ENCODE measurements around the gene SPTBN5.
A peak's percentile ranks its signal among the peaks of the same experiment; 100 is the strongest.

SPTBN5 gene

DNA sequence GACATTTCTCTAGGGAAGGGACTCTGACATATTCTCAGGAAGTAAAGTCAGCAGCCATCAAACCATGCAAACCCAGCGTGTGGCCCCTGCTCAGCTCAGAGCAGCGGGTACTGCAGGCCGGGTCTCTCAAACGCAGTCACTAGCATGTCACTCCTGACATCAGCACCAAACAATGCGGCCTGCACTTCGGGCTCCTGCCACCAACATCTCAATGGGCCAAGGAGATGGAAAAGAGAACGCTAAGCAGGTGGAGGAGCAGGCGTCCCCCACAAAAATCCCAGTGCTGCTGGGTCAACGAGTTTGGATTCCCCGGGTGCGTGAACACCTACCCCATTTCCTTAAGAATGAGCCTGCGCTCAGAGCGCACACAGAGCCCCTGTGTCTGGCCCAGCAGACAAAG lies 9.9 kb upstream of the SPTBN5 start:
- DNase-seq (ENCODE audit: low spot score) = no peak

DNA sequence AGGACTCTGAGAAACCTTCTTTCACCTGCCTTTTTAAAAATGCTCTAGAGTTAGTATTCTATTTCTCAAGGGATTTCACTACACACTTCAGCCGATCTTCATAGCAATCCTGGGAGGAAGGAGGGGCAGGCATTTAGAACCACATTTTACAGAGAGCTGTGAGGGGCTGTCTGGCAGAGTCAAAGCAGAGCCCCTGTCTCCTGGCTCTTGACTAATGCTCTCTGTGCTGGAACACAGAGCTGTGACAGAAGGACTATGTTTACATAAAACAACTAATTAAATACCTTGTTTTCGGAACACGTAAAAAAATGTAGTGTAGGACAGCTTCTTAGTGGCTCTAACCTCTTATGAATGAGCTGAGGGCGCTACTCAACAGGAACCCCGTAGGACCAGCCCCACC lies 7.6 kb upstream of the SPTBN5 start:
- no peak for DNase-seq (ENCODE audit: low spot score)

DNA sequence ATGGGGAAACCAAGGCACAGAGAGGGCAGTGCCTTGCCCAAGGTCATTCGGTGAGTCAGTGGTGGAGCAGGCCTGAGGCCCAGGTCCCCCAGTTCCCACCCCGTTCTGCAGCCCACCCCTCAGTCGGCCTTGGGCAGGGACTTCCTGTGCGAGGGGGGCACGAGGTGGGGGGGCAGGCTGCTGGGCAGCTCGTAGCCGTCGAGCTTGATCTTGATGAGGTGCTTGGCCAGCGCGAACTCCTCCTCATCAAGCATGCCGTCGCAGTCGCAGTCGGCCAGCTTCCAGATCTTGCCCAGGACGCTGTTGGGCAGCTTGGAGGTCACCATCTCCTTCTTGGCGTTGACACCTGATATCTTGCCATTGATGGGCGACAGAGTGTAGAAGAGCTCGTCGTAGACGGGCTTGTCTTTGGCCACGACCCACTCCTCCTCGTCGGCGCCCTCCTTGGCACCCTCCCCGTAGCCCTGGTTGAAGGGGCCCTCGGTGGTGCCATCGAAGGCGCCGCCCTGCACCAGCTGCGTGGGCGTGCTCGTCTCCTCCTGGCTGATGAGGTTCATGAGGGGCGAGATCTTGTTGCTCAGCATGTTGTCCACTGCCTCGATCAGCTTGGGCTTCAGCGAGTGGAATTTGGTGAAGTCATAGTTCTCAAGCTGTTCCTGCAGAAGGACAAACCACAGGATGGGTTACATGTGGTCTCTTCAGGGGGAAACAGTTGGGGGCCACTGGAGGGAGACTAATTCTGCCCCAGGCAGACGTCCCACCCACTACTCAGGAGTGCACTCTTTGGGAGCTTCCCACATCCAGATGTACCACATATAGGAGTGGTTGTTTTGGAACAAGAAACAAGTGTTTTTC lies 6.9 kb upstream of the SPTBN5 start:
- no peak for DNase-seq (ENCODE audit: low spot score)

DNA sequence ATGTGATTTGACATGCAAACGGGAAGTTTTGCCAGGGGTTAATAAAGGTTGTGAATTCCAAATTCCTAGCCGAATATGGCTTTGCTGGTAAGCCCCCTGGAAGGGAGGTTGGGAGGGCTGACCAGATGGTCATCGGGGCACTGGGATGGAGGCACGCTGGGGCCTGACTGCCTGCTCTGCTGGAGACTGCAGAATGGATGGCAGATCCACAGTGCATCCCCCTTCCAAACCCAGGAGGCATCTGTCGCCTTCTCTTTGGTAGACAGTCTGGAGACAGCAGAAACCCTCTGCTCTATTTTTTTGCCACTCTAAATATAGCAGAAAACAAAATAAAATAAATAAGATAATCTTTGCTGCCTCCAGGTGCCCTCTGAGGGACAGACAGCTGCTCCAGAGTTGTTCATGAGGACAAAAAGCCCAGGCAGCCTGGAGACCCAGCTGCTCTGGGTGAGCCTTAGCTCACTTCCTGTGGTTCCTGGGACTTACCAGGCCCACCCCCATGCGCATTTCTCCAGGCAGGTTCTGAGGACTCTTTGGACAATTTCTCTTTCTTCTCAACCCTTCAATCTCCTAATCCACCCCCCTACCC lies 6.1 kb upstream of the SPTBN5 start:
- DNase-seq (ENCODE audit: low spot score) = no peak

DNA sequence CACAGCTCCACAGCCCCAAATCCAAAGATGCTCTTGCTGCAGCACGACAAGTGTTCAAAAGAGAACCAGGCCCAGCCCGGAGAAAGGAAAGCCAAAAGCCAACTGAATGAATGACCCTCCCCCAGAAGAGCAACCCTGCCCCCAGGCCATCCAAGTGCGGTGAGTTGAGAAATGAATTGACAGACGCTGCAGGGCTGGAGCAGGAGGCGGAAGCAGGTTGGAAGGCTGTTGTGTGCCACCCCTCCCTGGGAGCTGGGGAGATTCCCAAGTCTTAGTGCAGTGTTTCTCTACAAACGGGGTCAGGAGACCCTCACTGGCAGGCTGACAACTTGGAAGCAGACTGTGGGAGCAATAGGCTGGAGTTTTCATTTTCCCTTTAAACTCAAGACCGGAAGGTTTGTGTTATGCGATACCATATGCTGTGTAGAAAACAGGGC lies 3.5 kb upstream of the SPTBN5 start:
- no peak for DNase-seq (ENCODE audit: low spot score)

DNA sequence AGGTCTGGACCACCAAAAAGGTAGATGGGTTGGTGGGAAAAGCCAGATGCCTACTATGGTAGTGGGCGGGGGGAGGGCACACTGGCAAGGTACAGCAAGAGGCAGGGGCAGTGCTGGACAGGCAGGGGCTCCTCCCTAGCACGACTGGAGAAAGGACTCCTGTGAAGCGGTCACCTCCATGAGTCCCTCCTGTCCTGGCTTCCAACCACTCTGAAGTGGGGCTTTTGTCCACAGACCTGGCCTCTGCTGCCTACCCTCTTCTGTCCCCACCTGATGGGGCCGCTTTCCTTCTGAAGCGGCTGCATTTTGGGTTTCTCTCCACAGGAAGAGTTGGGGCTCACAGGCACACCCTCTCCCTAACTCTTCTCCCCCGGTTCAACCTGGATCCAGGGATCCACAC lies 2.7 kb upstream of the SPTBN5 start:
- DNase-seq (ENCODE audit: low spot score) = no peak

DNA sequence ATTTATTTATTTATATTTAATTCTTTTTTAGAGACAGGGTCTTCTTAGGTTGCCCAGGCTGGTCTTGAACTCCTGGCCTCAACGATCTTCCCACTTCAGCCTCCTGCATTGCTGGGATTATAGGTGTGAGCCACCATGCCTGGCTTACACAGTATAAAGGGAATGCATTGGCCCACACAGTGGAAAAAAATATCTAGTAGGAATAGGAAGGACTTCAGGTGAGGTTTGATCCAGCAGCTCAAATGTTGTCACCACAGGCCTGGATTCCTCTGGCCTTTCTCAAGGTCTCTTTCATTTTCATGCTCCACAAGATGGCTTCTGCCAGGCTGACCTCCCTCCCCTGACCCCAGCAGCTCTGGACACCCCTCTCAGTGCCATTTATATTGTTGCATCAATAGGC lies 2.1 kb upstream of the SPTBN5 start:
- DNase-seq (ENCODE audit: low spot score) = no peak

DNA sequence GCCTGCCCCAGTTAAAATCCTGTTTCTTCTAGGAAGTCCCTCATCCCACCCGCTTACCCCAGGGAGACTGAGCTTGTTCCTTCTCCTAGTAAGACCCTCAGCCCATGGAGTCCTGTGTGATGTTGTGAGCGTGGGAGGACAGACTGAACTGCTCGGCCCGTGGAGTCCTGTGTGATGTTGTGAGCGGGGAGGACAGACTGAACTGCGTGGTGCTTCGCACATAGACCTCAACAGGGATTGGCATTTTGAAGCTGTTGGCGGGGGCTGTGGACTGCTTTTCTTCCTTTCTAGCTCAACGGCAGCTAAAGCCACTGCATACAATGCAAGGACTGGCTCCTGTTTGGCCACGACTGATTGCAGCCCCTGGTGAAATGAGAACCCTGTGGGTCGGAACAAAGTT lies 1.6 kb upstream of the SPTBN5 start:
- no peak for DNase-seq (ENCODE audit: low spot score)

DNA sequence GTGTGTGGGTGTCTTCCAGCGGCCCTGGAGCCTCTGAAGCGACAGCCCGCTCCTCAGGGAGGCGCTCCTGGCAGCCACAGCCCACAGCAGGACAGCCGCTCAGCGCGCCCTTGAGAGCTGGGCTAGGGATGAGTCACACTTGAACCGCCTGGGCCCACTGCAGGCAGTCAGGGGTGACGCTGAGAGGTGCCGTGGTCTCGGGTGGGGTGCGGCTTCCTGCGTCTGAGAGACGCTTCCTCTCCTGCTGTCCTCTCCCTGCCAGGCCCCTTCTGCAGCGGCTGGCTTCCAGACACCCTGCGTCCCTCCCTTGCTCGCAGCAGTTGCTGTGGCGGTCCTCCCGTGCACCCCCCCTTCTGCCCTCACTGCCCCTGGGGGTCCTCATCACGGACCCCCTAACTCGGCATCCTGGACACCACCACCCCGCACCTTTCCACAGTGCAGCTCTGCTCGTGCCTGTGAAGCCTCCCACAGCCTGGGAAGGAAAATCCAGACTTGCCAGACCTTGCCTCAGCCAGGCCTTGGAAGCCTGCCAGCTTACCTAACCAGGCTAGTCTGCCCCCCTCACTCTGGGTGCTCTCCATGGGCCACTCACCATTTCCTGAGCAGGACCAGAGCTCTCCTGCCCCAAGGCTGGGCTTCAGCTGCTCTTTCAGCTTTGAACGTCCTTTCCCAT lies 1.1 kb upstream of the SPTBN5 start:
- peak; percentile 91 for DNase-seq (ENCODE audit: low spot score)

DNA sequence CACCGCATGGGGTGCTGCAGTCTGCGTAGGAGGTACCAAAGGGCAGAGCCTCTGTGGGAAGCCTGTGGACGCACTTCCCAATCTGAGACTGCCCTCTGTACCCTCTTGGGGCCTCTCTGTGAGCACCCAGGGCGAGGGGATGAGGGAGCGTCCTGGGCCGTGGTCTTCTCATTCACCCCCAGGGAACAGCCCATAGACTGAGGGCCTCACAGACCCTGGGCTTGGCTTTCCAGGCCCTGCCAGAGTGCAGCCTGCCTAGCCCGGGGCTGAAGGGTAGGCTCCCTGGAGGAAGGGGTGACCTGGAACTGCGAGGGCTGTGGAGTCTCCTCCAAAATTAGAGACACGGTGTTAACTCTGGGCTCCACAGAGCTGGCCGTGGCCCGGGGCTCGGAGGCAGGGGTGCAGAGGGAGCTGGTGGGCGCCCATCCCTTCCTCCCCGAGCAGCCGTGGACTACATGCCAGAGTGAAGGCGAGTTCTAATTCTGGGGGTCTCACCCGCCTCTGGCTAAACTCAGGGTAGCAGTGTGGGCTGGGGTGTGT lies 468 bp upstream of the SPTBN5 start:
- DNase-seq (ENCODE audit: low spot score) = no peak

DNA sequence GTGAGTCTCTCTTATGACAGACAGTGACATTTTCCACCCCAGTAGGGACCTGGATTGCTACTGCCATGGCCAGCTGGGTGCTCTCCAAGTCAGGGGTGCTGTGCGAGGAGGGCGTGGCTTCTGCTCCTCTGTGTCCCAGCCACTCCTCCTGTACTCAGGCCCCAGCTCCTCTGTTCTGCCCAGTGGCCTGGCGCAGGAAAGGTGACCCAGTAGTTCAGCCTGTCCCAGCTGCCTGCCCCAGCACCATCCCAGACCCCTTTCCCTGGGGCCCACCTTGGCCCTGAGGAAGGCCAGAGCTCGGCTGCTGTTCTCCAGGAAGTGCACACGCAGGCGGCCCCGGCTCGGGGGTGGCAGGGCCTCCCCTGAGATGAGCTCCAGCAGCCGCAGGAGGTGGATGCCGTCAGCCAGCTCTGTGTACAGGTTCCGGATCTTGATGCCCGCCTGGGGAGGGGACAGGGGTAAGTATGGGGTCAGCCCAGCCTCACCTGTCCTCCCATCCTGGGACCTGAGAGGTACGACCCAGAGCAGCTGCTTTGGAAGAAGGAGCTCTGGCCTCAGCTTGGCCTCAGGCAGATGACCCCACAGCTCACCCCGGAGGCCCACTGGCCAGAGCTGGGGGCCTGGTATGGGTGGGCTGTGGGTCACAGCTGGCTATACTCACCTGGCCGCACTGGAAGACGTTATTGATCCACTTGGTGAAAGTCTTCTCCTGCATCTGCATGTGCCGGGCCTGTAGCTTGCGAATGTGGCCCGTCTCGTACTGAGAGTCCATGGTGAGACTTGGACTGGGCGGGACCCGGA lies 1.0 kb downstream of the SPTBN5 start:
- peak; percentile 28 for DNase-seq (ENCODE audit: low spot score)

DNA sequence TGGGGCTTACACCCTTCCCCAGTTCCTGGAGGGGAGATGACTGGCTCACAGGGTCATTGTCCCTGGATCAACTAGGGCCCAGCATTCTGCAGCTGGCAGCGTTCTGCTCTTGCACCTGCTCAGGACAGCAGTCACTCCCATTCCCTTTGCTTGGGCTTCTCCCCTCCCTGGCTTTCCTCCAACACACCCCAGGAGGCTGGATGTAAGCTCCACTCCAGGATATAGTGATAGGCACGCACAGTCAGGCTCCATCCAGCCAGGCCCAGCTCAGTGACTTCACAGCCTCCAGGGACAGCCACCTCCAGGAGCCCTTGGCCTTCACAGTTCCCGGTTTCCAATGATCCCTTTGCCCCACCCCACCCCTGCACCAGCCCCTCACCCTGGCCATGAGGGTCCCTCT lies 1.9 kb downstream of the SPTBN5 start:
- no peak for DNase-seq (ENCODE audit: low spot score)

DNA sequence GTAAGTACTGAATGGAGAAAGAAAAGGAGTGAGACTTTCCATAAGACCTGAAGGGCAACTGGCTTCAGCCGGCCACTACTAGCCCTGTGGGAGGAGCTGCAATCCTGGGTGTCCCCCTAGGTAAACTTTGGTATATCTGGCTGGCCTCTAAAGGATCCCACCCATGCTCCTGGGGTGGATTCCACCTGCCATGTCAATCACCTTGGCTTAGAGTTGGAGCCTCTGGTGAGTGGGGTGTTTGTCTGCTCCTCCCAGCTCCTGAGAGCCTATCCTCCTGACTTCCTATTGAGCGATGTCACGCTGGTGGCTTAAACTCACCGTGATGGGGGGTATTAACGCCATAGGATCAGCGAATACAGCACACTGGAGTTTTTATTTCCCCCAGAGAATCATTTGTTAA lies 2.6 kb downstream of the SPTBN5 start:
- no peak for DNase-seq (ENCODE audit: low spot score)

DNA sequence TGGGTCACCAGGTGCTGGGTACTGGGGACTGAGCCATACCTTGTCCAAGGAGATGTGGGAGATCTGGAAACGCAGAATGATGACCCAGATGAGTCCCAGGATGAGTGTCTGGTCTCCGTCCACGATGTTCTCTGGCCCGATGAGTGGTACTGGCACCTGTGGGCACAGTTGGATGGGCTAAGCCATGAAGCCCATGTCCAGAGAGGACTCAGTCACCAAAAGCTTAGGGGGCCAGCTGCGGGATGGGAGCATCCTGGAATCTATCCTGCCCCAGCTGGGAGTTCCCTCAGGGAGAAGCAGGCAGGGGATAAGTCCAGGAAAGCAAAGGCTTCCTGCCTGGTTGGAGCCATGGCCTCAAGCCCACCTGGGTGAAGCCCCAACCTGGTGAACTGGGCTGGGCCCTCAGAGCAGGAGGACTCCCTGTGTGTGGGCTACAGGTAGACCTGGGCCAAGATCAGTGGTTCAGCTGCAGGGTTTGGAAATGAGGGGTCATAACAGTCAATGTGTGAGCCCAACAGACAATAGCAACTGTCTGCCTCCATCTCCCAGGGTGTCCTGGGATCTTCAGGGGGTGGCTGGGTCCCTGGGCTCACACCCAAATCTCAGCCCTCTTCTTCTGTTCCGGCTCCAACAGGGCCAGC lies 3.7 kb downstream of the SPTBN5 start:
- no peak for DNase-seq (ENCODE audit: low spot score)

DNA sequence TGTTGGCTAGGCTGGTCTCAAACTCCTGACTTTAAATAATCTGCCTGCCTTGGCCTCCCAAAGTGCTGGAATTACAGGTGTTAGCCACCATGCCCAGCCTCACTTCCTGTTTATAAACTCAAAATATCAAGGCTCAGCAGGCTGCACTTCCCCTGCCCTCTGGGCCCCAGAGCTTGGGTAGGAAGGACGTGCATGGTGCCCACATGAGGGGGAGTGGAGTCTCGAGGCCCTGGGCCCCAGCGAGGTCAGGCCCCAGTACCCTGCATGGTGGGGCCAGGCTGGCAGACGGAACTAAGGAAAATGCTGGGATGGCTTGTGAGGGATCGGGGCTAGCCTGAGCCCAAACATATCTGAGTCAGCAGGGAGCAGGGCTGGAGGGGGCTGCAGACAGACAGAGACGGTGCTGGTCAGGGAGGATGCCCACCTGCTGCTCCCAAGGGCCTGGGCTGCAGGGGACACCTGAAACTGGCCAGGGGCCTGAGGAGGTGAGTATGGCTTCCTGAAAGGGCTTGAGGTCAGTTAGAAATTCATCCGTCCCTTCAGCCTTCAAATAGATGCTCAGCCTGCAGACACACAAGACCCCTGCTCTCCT lies 5.1 kb downstream of the SPTBN5 start:
- DNase-seq (ENCODE audit: low spot score) = no peak

DNA sequence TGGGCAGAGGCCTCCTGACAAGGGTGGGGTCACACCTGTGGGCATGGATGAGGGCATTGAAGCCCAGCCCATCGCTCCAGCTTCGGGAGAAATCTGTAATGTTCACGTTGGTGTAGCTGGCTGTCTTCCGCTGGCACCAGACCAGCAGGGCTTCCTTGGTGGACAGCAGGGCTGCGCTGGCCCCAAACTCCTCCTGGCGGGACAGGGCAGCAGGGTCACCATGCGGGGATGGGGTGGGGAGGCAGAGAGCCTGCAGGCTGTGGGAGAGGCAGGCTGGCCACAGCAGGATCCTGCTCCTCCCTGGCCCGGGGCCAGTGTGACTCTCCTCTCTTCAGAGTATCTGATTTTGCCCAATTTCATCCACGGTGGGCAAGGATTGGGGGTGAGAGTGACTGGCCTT lies 6.0 kb downstream of the SPTBN5 start:
- no peak for DNase-seq (ENCODE audit: low spot score)

DNA sequence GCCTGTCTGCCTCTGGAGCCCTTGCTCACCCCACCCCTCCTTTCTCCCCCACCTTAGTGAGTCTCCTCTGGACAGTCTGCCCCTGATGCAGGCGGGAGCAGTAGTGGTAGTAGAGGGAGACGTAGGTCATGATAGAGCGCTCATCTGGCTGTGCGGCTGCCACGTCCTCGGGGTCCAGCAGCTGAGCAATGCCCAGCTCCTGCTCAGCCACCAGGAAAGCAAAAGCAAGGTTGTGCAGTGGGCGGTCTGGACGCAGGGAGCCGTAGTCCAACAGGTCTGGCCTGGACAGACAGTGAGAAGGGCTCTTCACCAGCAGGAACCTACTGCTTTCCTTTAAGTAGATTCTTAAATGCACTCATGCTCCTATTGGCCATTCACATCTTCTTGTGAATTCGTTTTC lies 6.7 kb downstream of the SPTBN5 start:
- DNase-seq (ENCODE audit: low spot score) = no peak

DNA sequence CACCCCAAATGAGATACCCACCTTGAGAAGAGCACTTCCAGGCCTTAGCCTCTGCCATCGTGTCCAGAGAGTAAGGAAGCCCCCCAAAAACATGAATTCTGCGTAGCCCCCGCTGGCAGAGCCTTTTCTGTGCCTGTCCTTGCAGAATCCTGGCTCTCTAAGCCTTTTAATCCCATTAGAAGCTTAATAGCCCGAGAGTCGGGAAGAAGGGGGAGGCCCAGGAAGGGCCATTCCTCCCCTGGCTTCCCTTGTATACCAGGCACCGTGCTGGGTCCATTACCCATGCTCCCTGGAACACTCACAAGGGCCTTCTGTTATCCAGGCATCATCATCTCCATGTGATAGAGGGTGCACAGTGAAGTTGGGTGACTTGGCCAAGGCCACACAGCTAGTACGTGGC lies 7.1 kb downstream of the SPTBN5 start:
- no peak for DNase-seq (ENCODE audit: low spot score)

DNA sequence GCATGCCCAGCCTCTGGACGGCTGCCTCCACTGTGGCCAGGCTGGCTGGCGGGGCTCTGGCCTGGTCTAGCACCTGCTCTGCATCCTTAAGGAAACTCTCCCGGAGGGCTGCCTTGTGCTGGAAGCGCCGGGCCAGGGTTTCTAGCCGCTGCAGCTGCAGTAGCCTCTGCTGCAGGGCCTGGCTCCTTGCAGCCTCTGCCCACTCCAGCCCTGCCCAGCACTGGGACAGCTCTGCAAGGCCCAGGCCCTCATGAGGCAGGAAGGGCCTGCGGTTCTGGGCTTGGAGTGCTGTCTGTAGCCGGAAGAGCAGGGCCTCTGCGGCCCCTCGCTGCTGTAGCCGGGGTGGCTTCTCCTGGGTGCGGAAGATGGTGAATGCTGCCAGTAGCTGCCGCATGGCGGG lies 8.0 kb downstream of the SPTBN5 start:
- DNase-seq (ENCODE audit: low spot score) = no peak

DNA sequence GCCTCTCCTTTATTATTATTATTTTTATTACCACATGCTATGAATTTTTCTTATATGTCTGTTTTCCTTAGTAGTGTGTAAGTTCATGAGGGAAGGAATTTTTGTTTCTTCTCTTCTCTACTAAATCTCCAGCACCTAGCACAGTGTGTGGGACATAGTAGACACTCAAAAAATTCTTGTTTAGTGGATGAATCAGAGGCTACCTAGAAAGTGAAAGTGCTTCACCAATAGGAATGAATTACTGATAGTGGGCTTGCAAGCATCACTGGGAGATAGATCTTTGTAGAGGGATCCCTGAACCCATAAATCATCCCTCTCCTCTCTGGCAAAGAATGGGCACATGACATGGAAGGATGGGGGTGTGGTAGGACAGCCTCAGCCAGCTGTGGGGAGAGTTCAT lies 8.5 kb downstream of the SPTBN5 start:
- DNase-seq (ENCODE audit: low spot score) = no peak

DNA sequence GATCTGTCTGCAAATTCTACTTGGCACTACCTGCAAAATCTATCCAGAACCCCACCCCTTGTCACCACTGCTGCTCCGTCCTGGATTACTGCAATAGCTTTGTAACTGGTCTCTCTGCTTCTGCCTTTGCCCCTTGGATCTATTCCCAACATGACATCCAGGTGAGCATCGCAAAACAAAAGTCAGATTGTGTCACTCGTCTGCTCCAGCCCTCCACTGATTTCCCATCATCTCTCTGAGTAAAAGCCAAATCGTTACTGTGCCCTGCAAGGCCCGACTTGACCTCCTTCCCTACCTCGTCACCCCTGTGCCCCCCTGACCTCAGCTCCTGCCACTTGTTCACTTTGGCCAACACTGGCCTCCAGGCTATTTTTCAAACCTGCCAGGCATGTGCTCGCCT lies 9.4 kb downstream of the SPTBN5 start:
- DNase-seq (ENCODE audit: low spot score) = no peak

All from CD4-positive, alpha-beta T cell treated with Interleukin-6 at 100 ng/mL for 8 hours (primary cell).